Fibroblast of skin of scalp (primary cell): ENCODE results near the gene LHFPL6.

Experiments used
- DNase-seq: peaks from one replicate; pipeline ENCODE4 v3.0.0-alpha.2; 2013

LHFPL6 gene

DNA sequence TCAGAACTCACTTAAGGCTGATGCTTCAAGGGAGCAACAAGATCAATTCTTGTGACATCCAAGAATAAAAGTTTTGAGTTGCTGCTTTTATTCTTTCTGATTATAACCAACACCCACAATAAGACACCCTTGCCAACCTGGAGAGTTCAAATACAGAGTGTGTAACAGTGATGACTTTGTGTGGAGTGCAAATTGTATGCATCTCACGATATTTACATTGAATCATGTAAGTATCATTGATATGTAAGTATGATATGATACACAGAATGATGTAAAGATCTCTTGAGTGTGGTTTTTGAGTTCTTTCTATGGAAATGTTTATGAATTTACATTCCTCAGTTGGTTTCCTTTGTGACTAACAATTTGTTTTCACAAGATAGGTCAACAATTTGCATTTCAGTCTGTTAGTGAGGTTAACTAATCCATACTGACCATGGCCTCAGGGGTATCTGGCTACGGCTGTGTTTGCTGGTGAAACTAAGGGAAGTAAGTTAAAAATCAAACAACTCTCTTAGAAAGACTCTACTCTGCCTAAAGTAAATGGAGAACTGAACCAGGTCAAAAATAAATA, 12.4 kb downstream of the LHFPL6 start:
- DNase-seq: no peak

DNA sequence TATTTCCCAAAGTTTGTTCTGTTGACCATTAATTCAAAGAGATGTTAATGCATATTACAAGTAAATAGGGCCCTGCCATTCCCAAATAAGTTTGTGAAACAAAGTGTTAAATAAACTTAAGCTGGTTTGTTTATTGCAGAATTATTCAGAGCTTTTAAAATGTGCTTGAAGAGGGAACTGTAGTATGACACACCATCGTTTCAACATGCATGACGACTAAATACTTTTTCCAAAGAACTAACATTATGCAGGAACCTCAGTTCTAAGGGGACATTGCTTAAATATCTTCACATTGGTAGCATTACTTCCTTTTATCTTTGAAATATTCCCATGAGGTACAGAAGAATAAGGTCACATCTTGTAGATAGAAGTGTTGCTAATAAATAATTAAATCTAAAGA, 14.6 kb downstream of the LHFPL6 start:
- no peak for DNase-seq

- DNase-seq: no peak
Measured at GRCh38 chr13:39587939-39588338, 15.1 kb downstream of the LHFPL6 start.

DNA sequence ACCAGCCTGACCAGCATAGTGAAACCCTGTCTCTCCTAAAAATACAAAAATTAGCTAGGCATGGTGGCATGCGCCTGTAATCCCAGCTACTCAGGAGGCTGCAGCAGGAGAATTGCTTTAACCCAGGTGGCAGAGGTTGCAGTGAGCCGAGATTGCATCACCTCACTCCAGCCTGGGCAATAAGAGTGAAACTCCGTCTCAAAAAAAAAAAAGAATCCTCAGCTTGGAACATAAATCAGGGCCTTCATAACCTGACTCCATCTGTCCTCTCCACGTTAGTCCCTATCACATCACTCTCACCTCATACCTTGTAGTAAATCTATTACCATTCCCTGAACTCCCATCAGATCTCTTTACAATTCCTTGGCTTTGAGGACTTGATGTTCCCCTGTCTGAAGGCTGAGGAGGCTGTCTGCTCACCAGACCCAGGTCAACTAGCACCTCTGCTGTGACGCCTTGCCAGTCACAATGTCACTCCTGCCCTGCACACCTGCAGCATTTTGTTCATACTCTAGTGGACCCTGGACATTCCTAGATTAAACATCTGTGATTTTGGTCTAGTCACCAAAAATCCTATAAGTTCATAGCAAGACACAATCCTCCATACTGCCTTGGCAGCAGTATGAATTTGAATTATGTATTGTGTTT, 15.9 kb downstream of the LHFPL6 start:
- no peak for DNase-seq

DNA sequence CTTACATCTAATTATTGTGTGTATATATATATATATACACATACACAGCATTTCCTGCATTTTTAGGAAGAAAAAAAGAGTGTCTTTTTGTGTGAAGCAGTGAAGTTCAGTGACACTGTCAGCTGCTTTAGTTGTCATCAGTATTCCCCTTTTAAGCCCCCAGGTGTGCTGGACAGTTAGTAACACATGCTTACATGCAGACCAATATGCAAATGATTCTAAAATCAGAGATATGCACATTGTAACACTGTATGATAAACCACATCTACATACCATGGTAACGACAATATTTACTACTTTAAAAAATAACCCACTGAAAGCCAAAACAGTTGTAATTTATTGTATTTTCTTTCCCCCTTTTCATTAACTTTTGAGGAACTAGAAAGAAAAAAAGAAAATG, 16.8 kb downstream of the LHFPL6 start:
- DNase-seq: no peak

- DNase-seq: no peak
Measured at GRCh38 chr13:39585219-39585618, 17.8 kb downstream of the LHFPL6 start.

DNA sequence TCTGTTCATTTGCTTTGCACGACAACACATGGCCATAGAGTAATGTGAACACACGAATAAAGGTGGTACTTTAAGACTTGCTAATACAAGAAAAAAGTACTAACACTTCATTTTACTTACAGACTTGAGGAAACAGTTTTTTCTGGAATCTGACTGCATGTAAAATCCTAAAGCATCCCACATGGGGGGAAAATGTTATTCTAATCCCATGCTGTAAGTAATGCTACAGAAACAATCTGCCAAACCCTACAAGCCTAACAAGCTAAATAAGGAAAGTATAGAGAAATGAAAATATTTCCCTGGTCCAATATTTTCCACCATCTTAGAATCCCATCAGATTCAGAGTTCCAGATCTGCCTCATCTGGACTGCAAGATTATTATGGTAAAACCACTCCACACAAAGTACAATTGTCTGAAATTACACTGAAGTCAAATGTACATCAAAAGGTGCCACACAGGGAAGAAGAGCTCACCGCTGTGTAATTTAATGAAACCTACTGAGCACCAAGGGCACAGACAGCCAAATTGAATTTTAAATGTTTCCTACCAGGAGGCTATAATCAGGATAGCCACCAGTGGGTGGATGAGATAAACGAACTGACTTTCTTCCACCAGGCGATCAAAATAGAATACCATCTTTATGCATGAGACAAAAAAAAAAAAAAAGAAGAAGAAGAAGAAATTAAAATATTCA, 22.0 kb downstream of the LHFPL6 start:
- DNase-seq: no peak

DNA sequence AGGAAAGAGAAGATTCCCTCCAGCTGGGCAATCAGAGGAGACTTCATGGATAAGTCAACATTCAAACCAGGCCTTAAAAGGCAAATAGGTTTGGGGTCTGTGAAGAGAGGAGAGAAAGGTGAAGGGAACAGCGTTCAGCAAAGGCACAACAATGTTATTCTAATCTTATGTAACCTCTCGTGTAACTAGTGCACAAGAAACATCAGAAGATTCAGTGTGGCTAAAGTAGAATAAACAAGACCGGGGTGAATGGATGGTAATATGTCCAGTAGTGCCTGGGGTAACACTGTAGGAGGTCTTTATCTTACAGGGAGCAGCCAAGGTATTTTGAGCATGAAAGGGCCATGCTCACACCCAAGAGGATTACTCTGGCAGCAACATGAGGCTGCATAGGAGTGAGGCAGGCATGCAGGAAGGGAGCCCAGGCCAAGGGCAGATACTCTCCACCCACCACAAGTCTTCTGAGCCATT, 24.1 kb downstream of the LHFPL6 start:
- DNase-seq: no peak

DNA sequence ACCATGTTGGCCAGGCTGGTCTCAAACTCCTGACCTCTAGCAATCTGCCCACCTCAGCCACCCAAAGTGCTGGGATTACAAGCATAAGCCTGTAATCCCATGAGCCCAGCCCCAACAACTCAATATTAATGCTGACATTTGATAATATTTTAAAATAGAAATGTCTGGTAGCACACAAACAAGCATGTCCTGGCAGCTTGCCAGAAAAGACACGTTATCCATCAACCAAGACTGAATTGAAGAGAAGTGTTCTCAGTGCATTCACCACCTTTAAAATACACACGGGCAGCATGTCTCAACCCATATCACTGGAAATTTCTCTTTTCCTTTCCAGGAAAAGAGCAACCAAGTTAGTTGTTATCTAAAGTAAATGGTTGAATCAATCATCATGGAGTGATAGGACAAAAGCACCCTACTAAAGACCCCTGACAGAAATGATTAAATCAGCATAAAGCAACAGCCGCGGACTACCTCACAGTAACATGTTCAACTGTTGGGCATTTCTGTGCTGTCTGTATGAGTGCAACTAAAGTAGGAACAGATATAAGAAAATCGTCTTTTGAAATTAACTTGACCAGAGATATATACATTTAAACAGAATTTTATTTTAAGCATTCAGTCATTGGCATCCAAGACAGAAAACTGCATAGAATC, 25.0 kb downstream of the LHFPL6 start:
- DNase-seq: no peak

DNA sequence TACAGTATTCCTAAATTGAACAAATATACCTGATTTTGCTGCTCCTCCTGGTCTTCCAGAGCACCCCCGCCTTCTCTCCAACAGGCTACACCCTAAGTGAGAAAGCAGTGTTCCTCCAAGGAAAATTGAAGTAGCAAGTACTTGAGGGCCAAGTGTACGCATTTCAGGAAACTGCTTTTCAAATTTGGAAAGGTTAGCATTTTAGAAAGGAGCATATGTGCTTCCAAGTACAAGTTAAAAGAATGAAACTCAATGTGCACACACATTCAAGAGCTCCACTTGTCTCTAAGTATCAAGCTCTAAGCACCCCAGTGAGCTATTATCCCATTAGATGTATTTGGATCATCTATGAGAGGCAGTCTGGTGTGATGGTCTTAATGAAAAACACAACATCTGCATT, 25.8 kb downstream of the LHFPL6 start:
- no peak for DNase-seq

DNA sequence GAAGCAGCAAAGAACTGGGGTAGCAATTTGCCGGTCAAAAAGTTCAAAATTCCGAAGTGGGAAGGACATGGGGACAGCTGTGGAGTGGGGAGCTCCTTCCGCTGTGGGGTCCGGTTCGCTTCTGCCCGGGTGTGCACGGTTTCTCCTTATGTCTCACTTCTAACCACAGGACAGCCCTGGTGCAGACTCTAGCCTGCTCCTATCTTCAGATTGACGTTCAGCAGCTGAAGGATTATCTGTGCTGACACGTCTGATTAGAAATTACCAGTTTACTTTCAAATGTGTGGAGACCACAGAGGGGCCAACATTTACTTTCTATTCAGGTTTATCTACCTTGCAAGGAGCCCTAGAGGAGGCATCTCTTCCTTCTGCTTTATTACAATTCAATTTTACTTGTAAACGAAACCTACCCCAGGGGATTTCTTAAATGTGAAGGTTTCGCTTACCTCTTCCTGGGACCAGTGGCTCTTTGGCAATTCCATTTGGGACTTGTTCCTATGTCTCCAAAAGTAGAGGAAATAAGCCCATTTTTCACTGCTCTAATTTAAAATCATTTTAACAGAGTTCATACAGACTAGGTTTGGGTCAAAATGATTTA, 27.3 kb downstream of the LHFPL6 start:
- no peak for DNase-seq

DNA sequence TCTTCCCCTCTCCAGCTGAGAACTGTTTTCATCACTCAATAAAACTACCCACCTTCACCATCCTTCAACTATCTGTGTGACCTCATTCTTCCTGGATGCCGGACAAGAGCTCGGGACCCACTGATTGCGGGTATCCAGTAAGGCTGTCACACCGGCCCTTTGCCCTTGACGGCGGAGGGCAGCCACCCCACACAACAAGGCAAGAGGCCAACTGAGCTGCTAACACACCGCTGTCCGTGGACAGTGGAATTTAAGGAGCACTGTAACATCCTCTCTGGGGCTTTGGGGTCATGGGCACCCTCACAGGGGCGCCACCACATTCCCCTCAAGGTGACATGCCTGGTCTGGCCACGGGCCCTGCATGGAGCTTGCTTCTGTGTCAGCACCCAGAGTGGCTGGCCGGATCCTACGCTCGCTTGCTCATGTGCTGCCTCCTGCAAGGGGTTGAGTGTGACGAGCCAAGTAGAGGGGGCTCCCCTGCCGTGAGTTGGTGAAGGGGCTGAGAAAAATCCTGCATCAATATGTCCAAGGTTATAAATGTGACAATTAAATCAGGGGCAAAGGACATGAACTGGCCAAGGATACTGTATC, 31.4 kb downstream of the LHFPL6 start:
- no peak for DNase-seq

DNA sequence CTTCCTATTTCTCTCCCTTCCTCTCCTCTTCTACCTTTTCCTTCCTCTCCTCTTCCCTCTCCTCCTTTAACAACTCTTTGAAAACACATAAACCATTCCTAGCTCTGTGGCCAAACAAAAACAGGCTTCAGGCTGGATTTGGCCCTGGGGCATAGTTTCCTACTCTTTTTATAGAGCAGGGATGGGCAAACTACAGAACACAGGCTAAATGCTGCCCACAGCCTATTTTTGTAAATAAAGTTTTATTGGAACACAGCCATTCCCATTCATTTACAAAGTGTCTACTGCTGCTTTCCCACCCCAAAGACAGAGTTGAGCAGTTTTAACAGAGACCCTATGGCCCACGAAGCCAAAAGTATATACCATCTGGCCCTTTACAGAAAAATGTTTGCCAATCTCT, 35.4 kb downstream of the LHFPL6 start:
- DNase-seq: no peak

GRCh38 chr13:39566216-39566869, 36.6 kb downstream of the LHFPL6 start:
- DNase-seq: no peak

- DNase-seq: peak; percentile 95
Measured at GRCh38 chr13:39565036-39565949, 37.7 kb downstream of the LHFPL6 start.

DNA sequence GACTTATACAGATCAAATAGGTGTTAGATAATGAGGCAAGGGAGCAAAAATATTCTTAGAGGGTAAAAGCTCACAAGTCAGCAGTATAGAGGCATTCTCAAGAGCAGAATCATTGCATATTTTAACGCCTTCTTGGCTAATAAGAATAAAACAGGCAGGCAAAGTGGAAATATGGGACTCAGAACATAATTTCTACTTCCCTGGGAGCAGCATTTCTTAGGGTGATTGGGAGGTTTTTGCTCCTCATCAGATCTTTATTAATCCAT, 39.6 kb downstream of the LHFPL6 start:
- peak; percentile 28 for DNase-seq

- no peak for DNase-seq
Measured at GRCh38 chr13:39561971-39562370, 41.0 kb downstream of the LHFPL6 start.

- no peak for DNase-seq
Measured at GRCh38 chr13:39559847-39560246, 43.1 kb downstream of the LHFPL6 start.

GRCh38 chr13:39557285-39557955, 45.6 kb downstream of the LHFPL6 start:
- no peak for DNase-seq

- DNase-seq: no peak
Measured at GRCh38 chr13:39556866-39557265, 46.1 kb downstream of the LHFPL6 start.

GRCh38 chr13:39554371-39554770, 48.6 kb downstream of the LHFPL6 start:
- DNase-seq: no peak
